IMR-90 (cell line): ENCODE data around the gene RASGRP4. TPM values are rescaled to one million over a fixed set of nuclear protein-coding genes. Genes with fewer than 3 reads are reported as not detected.
A peak's percentile ranks its signal among the peaks of the same experiment; 100 is the strongest.

Experiments
- ATAC-seq: fragments of 200-7000 bp; cut with Tn5 transposase; 2 replicates; pipeline ENCODE4 v1.9.1; 2020; ENCODE audit warnings: low read depth, mild to moderate bottlenecking, moderate library complexity
- BruUV-seq: library from RNA; stranded (reverse); fragments of 400-500 nt; replicated peaks from 2 replicates; lab custom pipeline; 2021; lab: Mats Ljungman, UMichigan
- CTCF ChIA-PET: fragments of 300-600 bp; formaldehyde crosslinking; extraction: SDS; loops from one replicate; lab custom pipeline; 2021; ENCODE audit warnings: antibody characterized with exemption; lab: Yijun Ruan, JAX
- POLR2A ChIA-PET: fragments of 300-600 bp; sonication (Branson Sonifier 250); formaldehyde crosslinking; loops from one replicate; lab custom pipeline; 2022; ENCODE audit warnings: antibody characterized with exemption; ENCODE audit not compliant: unreplicated experiment; lab: Charles Lee
- DNase-seq: peaks from one replicate; pipeline ENCODE4 v3.0.0; 2013
- H2AFZ ChIP-seq: replicated peaks from 2 replicates; pipeline ENCODE3; 2013; ENCODE audit warnings: low read length, mild to moderate bottlenecking; ENCODE audit not compliant: poor library complexity
- H2AK5ac ChIP-seq: 2 replicates; pipeline ENCODE4 v1.6.1; 2013; ENCODE audit warnings: low read depth, low read length, inconsistent platforms
- H2AK9ac ChIP-seq: replicated peaks from 2 replicates; pipeline ENCODE3; 2013; ENCODE audit warnings: mild to moderate bottlenecking, low read depth, low read length, moderate library complexity; ENCODE audit not compliant: poor library complexity
- H2BK120ac ChIP-seq: 2 replicates; pipeline ENCODE4 v1.6.1; 2013; ENCODE audit warnings: low read depth, low read length, inconsistent platforms
- H2BK15ac ChIP-seq: 3 replicates; pipeline ENCODE4 v1.6.1; 2013; ENCODE audit warnings: low read depth, low read length, inconsistent platforms
- H2BK20ac ChIP-seq: 2 replicates; pipeline ENCODE4 v1.6.1; 2013; ENCODE audit warnings: low read depth, mild to moderate bottlenecking, inconsistent platforms, low read length, moderate library complexity
- H2BK5ac ChIP-seq: 2 replicates; pipeline ENCODE4 v1.6.1; 2013; ENCODE audit warnings: mild to moderate bottlenecking, low read depth, low read length, inconsistent platforms; ENCODE audit not compliant: poor library complexity, severe bottlenecking
- H3K14ac ChIP-seq: replicated peaks from 2 replicates; pipeline ENCODE4 v1.6.1; 2013; ENCODE audit warnings: low read depth, low read length, inconsistent platforms
- H3K18ac ChIP-seq: 2 replicates; pipeline ENCODE4 v1.6.1; 2013; ENCODE audit warnings: low read depth, low read length, control low read depth
- H3K23ac ChIP-seq: 2 replicates; pipeline ENCODE4 v1.6.1; 2013; ENCODE audit warnings: low read depth, low read length, inconsistent platforms
- H3K27ac ChIP-seq: 2 replicates; pipeline ENCODE4 v1.5.1; 2013; ENCODE audit warnings: mild to moderate bottlenecking, control low read depth, low read length; ENCODE audit not compliant: insufficient read depth
- H3K27me3 ChIP-seq: 2 replicates; pipeline ENCODE4 v1.6.1; 2013; ENCODE audit warnings: low read length; ENCODE audit not compliant: control insufficient read depth, insufficient read depth
- H3K36me3 ChIP-seq: 2 replicates; pipeline ENCODE4 v1.6.1; 2013; ENCODE audit warnings: low read length, mixed read lengths; ENCODE audit not compliant: control insufficient read depth, insufficient read depth
- H3K4ac ChIP-seq: 2 replicates; pipeline ENCODE4 v1.6.1; 2013; ENCODE audit warnings: low read depth, low read length, inconsistent platforms
- H3K4me1 ChIP-seq: 2 replicates; pipeline ENCODE4 v1.6.1; 2013; ENCODE audit warnings: low read length, mixed read lengths; ENCODE audit not compliant: control insufficient read depth, insufficient read depth
- H3K4me2 ChIP-seq: 2 replicates; pipeline ENCODE4 v1.6.1; 2013; ENCODE audit warnings: low read depth, mild to moderate bottlenecking, control low read depth, low read length, moderate library complexity
- H3K4me3 ChIP-seq: 2 replicates; pipeline ENCODE4 v1.5.1; 2013; ENCODE audit warnings: low read depth, mild to moderate bottlenecking, control low read depth, low read length, moderate library complexity; ENCODE audit not compliant: insufficient read depth
- H3K56ac ChIP-seq: 2 replicates; pipeline ENCODE4 v1.6.1; 2013; ENCODE audit warnings: low read length, inconsistent platforms; ENCODE audit not compliant: insufficient read depth; ENCODE audit errors: extremely low read depth
- H3K79me1 ChIP-seq, 2 experiments: 2 replicates each; pipeline ENCODE4 v1.6.1; 2013; ENCODE audit warnings: low read length in 2 of 2, inconsistent platforms in 1 of 2, low read depth in 1 of 2
- H3K9ac ChIP-seq: 2 replicates; pipeline ENCODE4 v1.6.1; 2013; ENCODE audit warnings: low read depth, low read length, control low read depth
- H3K9me1 ChIP-seq: 2 replicates; pipeline ENCODE4 v1.6.1; 2013; ENCODE audit warnings: low read length, inconsistent platforms; ENCODE audit not compliant: insufficient read depth
- H3K9me3 ChIP-seq: 2 replicates; pipeline ENCODE4 v1.6.1; 2013; ENCODE audit warnings: low read length; ENCODE audit not compliant: control insufficient read depth, insufficient read depth
- H4K20me1 ChIP-seq: 2 replicates; pipeline ENCODE4 v1.6.1; 2013; ENCODE audit warnings: low read length, inconsistent platforms; ENCODE audit not compliant: insufficient read depth
- H4K5ac ChIP-seq: 2 replicates; pipeline ENCODE4 v1.6.1; 2013; ENCODE audit warnings: mild to moderate bottlenecking, low read depth, low read length, control low read depth
- H4K8ac ChIP-seq, 2 experiments: 2 replicates each; pipeline ENCODE4 v1.6.1; 2013; ENCODE audit warnings: low read depth in 2 of 2, low read length in 2 of 2, control low read depth in 1 of 2, inconsistent platforms in 1 of 2
- H4K91ac ChIP-seq: 2 replicates; pipeline ENCODE4 v1.6.1; 2013; ENCODE audit warnings: low read depth, low read length, inconsistent platforms; ENCODE audit not compliant: insufficient read depth
- BHLHE40 ChIP-seq: fragments of 150-350 bp; IDR thresholded peaks from 2 replicates; pipeline ENCODE4 v1.6.1; 2016; ENCODE audit warnings: mild to moderate bottlenecking, low read depth, low read length
- CEBPB ChIP-seq: IDR thresholded peaks from 2 replicates; pipeline ENCODE4 v1.6.1; 2012; ENCODE audit warnings: low read depth, low read length, improper control_type of control experiment
- MAFK ChIP-seq: IDR thresholded peaks from 2 replicates; pipeline ENCODE4 v1.6.1; 2012; ENCODE audit warnings: low read depth, low read length, improper control_type of control experiment
- MAZ ChIP-seq: IDR thresholded peaks from 2 replicates; pipeline ENCODE4 v1.6.1; 2012; ENCODE audit warnings: low read depth, mild to moderate bottlenecking, low read length, improper control_type of control experiment, moderate library complexity, borderline replicate concordance
- MXI1 ChIP-seq: IDR thresholded peaks from 2 replicates; pipeline ENCODE4 v1.6.1; 2012; ENCODE audit warnings: low read depth, mild to moderate bottlenecking, low read length, moderate library complexity, borderline replicate concordance
- NFE2L2 ChIP-seq: fragments of 150-350 bp; IDR thresholded peaks from 2 replicates; pipeline ENCODE4 v1.6.1; 2016; ENCODE audit warnings: low read depth, mild to moderate bottlenecking, low read length
- RAD21 ChIP-seq: IDR thresholded peaks from 2 replicates; pipeline ENCODE4 v1.6.1; 2012; ENCODE audit warnings: low read length, improper control_type of control experiment
- RFX5 ChIP-seq: IDR thresholded peaks from 2 replicates; pipeline ENCODE4 v1.8.0; 2012; ENCODE audit warnings: low read depth, mild to moderate bottlenecking, low read length, moderate library complexity
- SMC3 ChIP-seq: fragments of 150-350 bp; IDR thresholded peaks from 2 replicates; pipeline ENCODE4 v1.6.1; 2016; ENCODE audit warnings: low read depth, mild to moderate bottlenecking, antibody characterized with exemption, low read length, moderate library complexity
- WGBS, 2 experiments: methylation state at CpG; one replicate each; pipeline versions ENCODE4 v1.1.5 to v1.1.7; 2013; ENCODE audit warnings: missing lambda C conversion rate in 2 of 2; ENCODE audit not compliant: insufficient read length in 1 of 2; ENCODE audit errors: extremely low coverage in 2 of 2; 5-methylcytosine and 5-hydroxymethylcytosine counted together
- dilution Hi-C: fragments of 300-500 bp; cut with HindIII; formaldehyde crosslinking; loops from one replicate; pipeline ENCODE4 v1.14.3; 2018; ENCODE audit warnings: low sequenced_read_pairs; ENCODE audit not compliant: unreplicated experiment
- in situ Hi-C: fragments of 300-500 bp; cut with MboI; formaldehyde crosslinking; loops from 3 replicates; pipeline ENCODE4 v1.14.3; 2019; ENCODE audit warnings: low sequenced_read_pairs, inconsistent platforms, mixed read lengths
- intact Hi-C: fragments of 100-400 bp; cut with micrococcal nuclease; formaldehyde crosslinking; loops from 2 replicates; pipeline ENCODE4 v1.10.0; 2022
- polyA plus RNA-seq, 3 experiments: library from polyadenylated mRNA; depleted of rRNA; stranded (reverse); fragments of >200 nt; gene quantifications; 2 replicates each; pipeline ENCODE4 v1.2.3, GENCODE V29; 2012; ENCODE audit warnings: low replicate concordance in 1 of 3
- total RNA-seq: library from RNA; depleted of rRNA; stranded (reverse); fragments of >200 nt; gene quantifications from 2 replicates; pipeline ENCODE4 v1.2.3, GENCODE V29; 2012

RASGRP4 gene
- total and polyA plus RNA-seq, 2 of the 4 experiments (the other 2 are of a cell fraction), result not detected

- dilution Hi-C loops, result no loop called here
- H3K79me1 ChIP-seq, result peaks cover 11 to 31% of the 10 kb centered on the region in 2 experiments; a peak in 3 of 4 replicates
- no peak overlapping the region for H2AK5ac ChIP-seq
- H4K8ac ChIP-seq, result no peak overlapping the region
- H4K5ac ChIP-seq, result no peak overlapping the region
- no peak overlapping the region for H3K4me2 ChIP-seq
- no peaks in the 10 kb centered on the region for H3K27me3 ChIP-seq
- ChIA-PET POLR2A (interaction anchor here (0.5 kb wide), 1 partner anchor 192 kb away, joined by 3 read pairs; no protein-coding TSS in a partner anchor), CTCF (interaction anchor here (0.6 to 1.0 kb wide), 2 partner anchors 10 to 476 kb away, joined by 3 read pairs; partner anchors contain the start of gene FAM98C)
- no peak overlapping the region for H3K4ac ChIP-seq
- H3K9ac ChIP-seq, result no peak overlapping the region
- no peak overlapping the region for H3K4me3 ChIP-seq
- H4K20me1 ChIP-seq, result no peaks in the 10 kb centered on the region
- no peaks in the 10 kb centered on the region for H3K9me3 ChIP-seq
- no peak overlapping the region for H2BK120ac ChIP-seq
- H2AFZ ChIP-seq, result no peak overlapping the region
- H3K23ac ChIP-seq, result no peak overlapping the region
- ATAC-seq (peak; percentile 3; the same call in 1 of the 2 replicates), DNase-seq (peak; percentile 63)
- peaks cover 25% of the 10 kb centered on the region for H3K36me3 ChIP-seq
- peaks cover 3% of the 10 kb centered on the region; the same call in 1 of the 2 replicates for H3K9me1 ChIP-seq
- no peak overlapping the region for H3K56ac ChIP-seq
- no peak overlapping the region for H2BK15ac ChIP-seq
- H2AK9ac ChIP-seq, result no peak overlapping the region
- in situ Hi-C loops, result no loop called here
- no peak overlapping the region for H3K18ac ChIP-seq
- H2BK20ac ChIP-seq, result no peak overlapping the region
- 83% methylated on average over 4 of the region's 6 CpGs; no CpG with 5 or more reads in 1 of the 2 experiments for WGBS, 2 experiments
- no peak for TF ChIP-seq SMC3
- no peak for TF ChIP-seq BHLHE40
- no peak for TF ChIP-seq CEBPB
- TF ChIP-seq MAFK, result no peak
- 0 out of 2 replicates have a peak, but pooled peaks have one; percentile 36 for TF ChIP-seq MXI1
- TF ChIP-seq NFE2L2, result no peak
- TF ChIP-seq RAD21, result no peak
- TF ChIP-seq RFX5, result peak; percentile 61
- peak; percentile 56; the same call in 1 of the 2 replicates for TF ChIP-seq MAZ
- no peak overlapping the region for H3K27ac ChIP-seq
- H4K91ac ChIP-seq, result no peak overlapping the region
- no TSS peak for BruUV-seq
- peaks cover 4% of the 10 kb centered on the region for H3K4me1 ChIP-seq
- no peak overlapping the region for H2BK5ac ChIP-seq
- intact Hi-C loops, result no loop called here
- H3K14ac ChIP-seq, result no peak overlapping the region
Measured at GRCh38 chr19:38392707-38393308, 33.2 kb downstream of the RASGRP4 start.
